HG03378 (cell line): Measurements from ENCODE around the gene TEX22.

Source experiments
- ATAC-seq: cut with Tn5 transposase; IDR thresholded peaks from one replicate; pipeline ENCODE4 v1.9.1; 2021; ENCODE audit warnings: mild to moderate bottlenecking, moderate library complexity; ENCODE audit not compliant: unreplicated experiment

TEX22 gene

GRCh38 chr14:105384041-105384557 is 14.2 kb upstream of the TEX22 start:
- no peak for ATAC-seq

GRCh38 chr14:105384605-105385321 is 13.6 kb upstream of the TEX22 start:
- no peak for ATAC-seq

- ATAC-seq, result no peak
These were observed 13.1 kb upstream of the TEX22 start for GRCh38 chr14:105385322-105385637.

GRCh38 chr14:105385698-105386365 is 12.5 kb upstream of the TEX22 start:
- no peak for ATAC-seq

DNA sequence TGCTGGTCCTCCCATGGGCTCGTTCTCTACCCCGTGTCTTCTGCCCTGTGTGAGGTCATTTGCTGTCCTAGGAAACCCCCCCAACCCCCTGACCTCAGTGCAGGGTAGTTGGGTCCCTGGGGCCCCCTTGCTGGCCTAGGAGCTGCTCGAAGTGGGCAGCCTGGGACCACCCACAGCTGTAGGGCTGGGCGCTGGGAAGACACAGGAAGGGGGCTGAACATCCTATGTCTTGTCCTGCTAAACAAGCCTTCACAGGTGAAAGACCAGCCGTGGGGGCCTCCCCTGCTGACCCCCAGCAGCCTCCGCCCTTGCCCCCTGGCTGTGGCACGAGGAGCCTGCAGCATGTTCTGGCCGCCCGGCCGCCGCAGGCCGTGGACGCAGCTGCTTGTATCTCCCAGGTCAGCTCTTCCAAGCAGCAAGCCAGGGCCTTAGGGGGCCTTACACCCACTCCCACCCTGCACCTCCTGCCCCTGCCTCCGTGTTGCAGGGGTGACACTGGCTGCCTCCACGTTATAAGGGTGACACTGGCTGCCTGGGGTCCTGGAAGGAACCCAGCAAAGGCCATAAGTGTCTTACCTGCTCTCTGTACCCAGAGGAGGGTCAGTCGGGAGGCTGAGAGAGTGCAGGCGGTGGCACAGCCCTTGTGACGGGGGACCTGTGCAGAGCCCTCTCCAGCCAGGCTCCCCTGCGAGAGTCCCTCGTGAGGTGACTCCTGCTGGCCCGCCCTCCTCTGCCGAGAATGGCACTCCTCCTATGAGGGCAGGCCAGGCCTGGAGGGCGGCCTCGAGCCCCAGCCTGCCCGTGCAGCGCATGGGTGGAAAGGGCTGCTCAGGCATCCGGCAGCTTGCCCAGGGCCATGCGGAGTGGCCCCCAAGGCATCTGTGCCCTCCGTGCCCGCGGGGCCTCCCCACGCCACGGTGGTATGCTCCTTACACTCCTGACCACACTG is 11.5 kb upstream of the TEX22 start:
- ATAC-seq, result no peak

- ATAC-seq, result no peak
These were observed 10.8 kb upstream of the TEX22 start for GRCh38 chr14:105387530-105387922.

- no peak for ATAC-seq
These were observed 10.0 kb upstream of the TEX22 start for GRCh38 chr14:105388110-105388951.

GRCh38 chr14:105388976-105389375 is 9.4 kb upstream of the TEX22 start:
- no peak for ATAC-seq

DNA sequence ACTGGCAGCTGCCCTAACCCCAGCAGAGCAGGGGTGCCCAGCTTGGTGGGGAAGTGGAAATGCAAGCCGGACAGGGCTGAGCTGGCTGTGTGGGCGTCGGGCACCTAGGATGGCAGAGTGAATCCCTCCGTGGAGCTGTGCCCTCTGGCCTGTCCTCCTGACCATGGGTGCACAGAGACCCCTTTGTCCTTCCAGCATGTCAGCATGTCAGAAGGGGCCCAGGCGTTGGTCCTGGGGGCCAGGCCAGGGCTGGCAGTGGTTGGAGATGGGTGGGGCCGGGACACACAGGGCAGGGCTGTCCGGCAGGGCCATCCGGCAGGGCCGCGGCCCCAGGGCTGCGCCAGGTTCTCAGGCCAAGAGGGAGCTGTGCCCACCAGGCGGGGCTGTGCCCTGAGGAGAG is 8.8 kb upstream of the TEX22 start:
- no peak for ATAC-seq

DNA sequence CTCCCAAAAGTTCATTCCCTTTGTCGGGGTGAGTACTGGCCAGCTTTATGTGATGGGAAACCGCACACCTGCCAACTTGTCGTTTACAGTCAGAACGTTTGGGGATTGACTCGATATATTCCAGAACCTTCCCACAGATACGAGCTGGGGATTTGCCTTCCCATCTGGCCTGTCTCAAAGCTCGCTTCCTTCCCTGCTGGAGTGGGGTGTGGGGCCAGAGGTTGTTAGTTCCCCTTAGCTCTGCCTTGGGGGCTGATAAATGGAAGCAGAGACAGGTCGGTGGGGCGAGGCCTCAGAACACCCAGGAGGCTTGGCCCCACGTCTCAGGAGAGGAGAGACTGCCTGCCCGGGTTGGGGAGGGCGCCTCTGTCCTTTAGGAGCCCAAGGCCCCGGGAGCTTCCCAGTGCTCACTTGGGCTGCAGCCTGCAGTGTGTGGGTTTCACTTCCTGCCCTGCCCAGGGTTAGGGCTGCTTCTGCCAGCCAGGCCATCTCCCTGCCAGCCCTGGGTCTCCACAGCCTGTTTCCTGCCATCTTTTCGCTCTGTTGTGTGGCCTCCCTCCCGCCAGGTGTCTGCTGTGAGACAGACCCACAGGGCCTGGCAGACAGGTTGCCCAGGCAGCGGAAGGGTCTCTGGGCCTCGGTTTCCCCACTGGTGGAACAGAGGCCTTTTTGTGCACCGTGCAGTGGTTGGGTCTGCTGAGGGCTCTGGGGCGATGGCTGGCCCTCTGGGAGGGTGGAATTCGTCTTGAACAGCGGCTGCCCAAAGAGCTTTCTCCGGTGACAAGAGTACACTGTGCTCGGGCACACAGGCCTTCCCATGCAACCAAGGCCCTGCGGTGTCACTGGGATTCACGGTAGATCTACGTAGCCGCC is 8.1 kb upstream of the TEX22 start:
- ATAC-seq, result no peak

DNA sequence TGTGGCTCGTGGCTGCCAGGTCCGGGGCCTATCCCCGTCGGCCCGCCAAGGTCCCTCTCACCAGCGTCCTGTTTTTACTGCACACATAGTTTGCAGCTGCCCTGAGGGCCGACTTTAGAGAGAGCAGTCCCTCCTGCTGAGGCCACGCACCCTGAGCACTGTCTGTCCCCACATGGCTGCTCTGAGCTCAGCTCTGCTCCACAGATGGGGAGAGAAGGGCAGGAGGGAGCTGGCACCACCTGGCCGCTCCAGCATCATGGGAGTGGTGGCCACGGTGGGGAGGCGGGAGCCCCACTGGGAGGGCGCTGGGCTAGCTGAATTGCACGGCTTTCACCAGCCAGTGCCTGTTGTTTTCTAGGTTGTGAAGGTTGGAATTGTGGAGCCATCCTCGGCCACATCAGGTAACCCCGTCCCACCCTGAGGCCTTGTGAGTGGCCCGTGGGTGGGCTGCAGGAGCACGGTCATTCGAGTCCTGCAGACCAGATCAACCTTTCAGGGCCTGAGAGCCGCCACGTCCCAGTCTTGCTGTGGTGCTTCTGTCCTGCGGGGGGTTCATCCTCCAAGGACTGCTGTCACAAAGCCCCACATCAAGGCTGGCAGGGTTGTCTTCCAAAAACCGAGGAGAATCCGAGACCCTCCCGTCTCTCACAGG is 7.4 kb upstream of the TEX22 start:
- no peak for ATAC-seq

DNA sequence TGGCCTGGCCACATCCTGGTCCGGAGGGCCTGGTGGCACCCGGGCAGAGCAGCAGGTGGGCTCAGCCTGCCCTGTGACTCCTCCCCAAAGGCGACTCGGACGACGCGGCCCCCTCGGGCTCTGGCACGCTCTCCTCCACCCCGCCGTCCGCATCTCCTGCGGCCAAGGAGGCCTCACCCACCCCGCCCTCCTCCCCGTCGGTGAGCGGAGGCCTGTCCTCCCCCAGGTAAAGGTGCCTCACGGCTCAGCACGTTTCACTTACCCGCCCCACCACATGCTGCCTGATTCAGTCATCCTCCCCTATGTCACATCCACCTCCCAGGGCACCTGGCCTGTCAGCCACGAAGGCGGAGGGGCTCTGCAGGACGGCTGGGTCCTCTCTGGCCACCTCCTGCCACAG is 6.8 kb upstream of the TEX22 start:
- no peak for ATAC-seq

- ATAC-seq, result no peak
These were observed 5.9 kb upstream of the TEX22 start for GRCh38 chr14:105392131-105393090.

DNA sequence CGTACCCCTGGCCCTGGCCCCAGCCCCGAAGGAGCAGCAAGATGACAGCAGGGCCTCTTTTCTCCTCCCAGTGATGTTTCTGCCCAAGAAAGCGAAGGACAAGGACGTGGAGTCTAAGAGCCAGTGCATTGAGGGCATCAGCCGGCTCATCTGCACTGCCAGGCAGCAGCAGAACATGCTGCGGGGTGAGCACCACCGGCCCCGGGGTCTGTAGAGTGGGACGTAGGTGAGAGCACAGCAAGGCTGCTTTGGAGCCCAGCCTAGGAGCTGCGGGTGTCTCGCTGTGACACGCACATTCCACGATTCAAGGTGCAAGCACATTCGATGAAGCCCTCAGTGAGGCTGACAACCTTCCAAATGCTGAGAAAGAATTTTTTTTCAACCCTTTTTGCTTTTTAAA is 5.2 kb upstream of the TEX22 start:
- no peak for ATAC-seq

- ATAC-seq, result no peak
These were observed 3.4 kb upstream of the TEX22 start for GRCh38 chr14:105394714-105395537.

DNA sequence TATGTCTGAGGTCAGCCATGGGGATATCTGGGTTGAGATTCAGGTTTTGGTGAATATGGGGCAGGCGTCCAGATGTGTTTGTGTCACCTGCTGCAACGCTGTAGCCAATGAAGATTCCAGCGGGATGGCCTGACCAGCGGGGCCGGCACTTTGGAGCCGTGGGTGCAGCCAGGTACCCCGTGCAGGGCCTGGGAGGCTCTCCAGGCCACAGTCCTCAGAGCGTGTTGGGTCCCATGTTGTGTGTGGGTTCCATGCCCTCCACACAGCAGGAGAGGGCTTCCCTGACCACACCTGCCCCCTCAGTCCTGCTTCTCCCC is 2.8 kb upstream of the TEX22 start:
- ATAC-seq, result no peak

- ATAC-seq, result no peak
These were observed 897 bp upstream of the TEX22 start for GRCh38 chr14:105397350-105397931.
